ENCODE results near the gene IQGAP2. TPM values are rescaled to one million over a fixed set of nuclear protein-coding genes. Genes with fewer than 3 reads are reported as not detected.

Gene IQGAP2
- polyA plus RNA-seq, 2 donors = 1.4 to 2.0 TPM

GRCh38 chr5:76393035-76393680, 9.9 kb upstream of the IQGAP2 start:
- Histone ChIP-seq H3K27ac (ENCODE audit: low read depth in 2 of 2, low read length in 1 of 2) (no peak overlapping the region), H3K9me3 (ENCODE audit: control insufficient read depth in 2 of 2, insufficient read depth in 1 of 2, low read depth in 1 of 2, low read length in 1 of 2) (no peaks in the 10 kb centered on the region), H3K4me1 (ENCODE audit: control insufficient read depth in 2 of 2, insufficient read depth in 2 of 2, low read length in 1 of 2) (no peaks in the 10 kb centered on the region), H3K27me3 (ENCODE audit: control insufficient read depth in 1 of 2, insufficient read depth in 2 of 2, low read length in 2 of 2) (no peaks in the 10 kb centered on the region), H3K4me3 (ENCODE audit: low read depth in 1 of 2, low read length in 2 of 2) (no peak overlapping the region), H3K36me3 (ENCODE audit: control insufficient read depth in 2 of 2, insufficient read depth in 2 of 2, low read length in 1 of 2) (no peaks in the 10 kb centered on the region)
- 79 to 80% methylated on average over 5 of the region's 5 CpGs for WGBS, 2 donors

GRCh38 chr5:76397200-76397599, 5.9 kb upstream of the IQGAP2 start:
- H3K36me3 ChIP-seq (ENCODE audit: control insufficient read depth in 2 of 2, insufficient read depth in 2 of 2, low read length in 1 of 2) = no peaks in the 10 kb centered on the region
- H3K4me1 ChIP-seq (ENCODE audit: control insufficient read depth in 2 of 2, insufficient read depth in 2 of 2, low read length in 1 of 2) = peaks cover 0 to 1% of the 10 kb centered on the region in 2 donors
- no peaks in the 10 kb centered on the region for H3K27me3 ChIP-seq (ENCODE audit: control insufficient read depth in 1 of 2, insufficient read depth in 2 of 2, low read length in 2 of 2)
- H3K4me3 ChIP-seq (ENCODE audit: low read depth in 1 of 2, low read length in 2 of 2) = no peak overlapping the region
- whole genome bisulfite sequencing, 2 donors = 92 to 97% methylated on average over 2 of the region's 2 CpGs
- H3K9me3 ChIP-seq (ENCODE audit: control insufficient read depth in 2 of 2, insufficient read depth in 1 of 2, low read depth in 1 of 2, low read length in 1 of 2) = no peaks in the 10 kb centered on the region
- no peak overlapping the region for H3K27ac ChIP-seq (ENCODE audit: low read depth in 2 of 2, low read length in 1 of 2)

GRCh38 chr5:76399268-76399667, 3.8 kb upstream of the IQGAP2 start:
- H3K27me3 ChIP-seq (ENCODE audit: control insufficient read depth in 1 of 2, insufficient read depth in 2 of 2, low read length in 2 of 2) = no peaks in the 10 kb centered on the region
- no peaks in the 10 kb centered on the region for H3K36me3 ChIP-seq (ENCODE audit: control insufficient read depth in 2 of 2, insufficient read depth in 2 of 2, low read length in 1 of 2)
- 94 to 96% methylated on average over 2 of the region's 2 CpGs for WGBS, 2 donors
- no peak overlapping the region for H3K27ac ChIP-seq (ENCODE audit: low read depth in 2 of 2, low read length in 1 of 2)
- H3K4me1 ChIP-seq (ENCODE audit: control insufficient read depth in 2 of 2, insufficient read depth in 2 of 2, low read length in 1 of 2) = peaks cover 3% of the 10 kb centered on the region in 2 donors
- H3K9me3 ChIP-seq (ENCODE audit: control insufficient read depth in 2 of 2, insufficient read depth in 1 of 2, low read depth in 1 of 2, low read length in 1 of 2) = no peaks in the 10 kb centered on the region
- no peak overlapping the region for H3K4me3 ChIP-seq (ENCODE audit: low read depth in 1 of 2, low read length in 2 of 2)

- Histone ChIP-seq H3K36me3 (ENCODE audit: control insufficient read depth in 2 of 2, insufficient read depth in 2 of 2, low read length in 1 of 2) (no peaks in the 10 kb centered on the region), H3K27me3 (ENCODE audit: control insufficient read depth in 1 of 2, insufficient read depth in 2 of 2, low read length in 2 of 2) (no peaks in the 10 kb centered on the region), H3K4me1 (ENCODE audit: control insufficient read depth in 2 of 2, insufficient read depth in 2 of 2, low read length in 1 of 2) (peaks cover 3% of the 10 kb centered on the region in 2 donors), H3K4me3 (ENCODE audit: low read depth in 1 of 2, low read length in 2 of 2) (no peak overlapping the region), H3K9me3 (ENCODE audit: control insufficient read depth in 2 of 2, insufficient read depth in 1 of 2, low read depth in 1 of 2, low read length in 1 of 2) (no peaks in the 10 kb centered on the region), H3K27ac (ENCODE audit: low read depth in 2 of 2, low read length in 1 of 2) (no peak overlapping the region)
- 72 to 78% methylated on average over 5 of the region's 5 CpGs for WGBS, 2 donors
Observed at GRCh38 chr5:76400466-76400865, 2.6 kb upstream of the IQGAP2 start.

- Histone ChIP-seq H3K27ac (ENCODE audit: low read depth in 2 of 2, low read length in 1 of 2) (peak overlapping the region; percentile 3 to 42), H3K4me3 (ENCODE audit: low read depth in 1 of 2, low read length in 2 of 2) (peak overlapping the region in 1 of 2 donors; percentile 68)
- WGBS, 2 donors = 24 to 38% methylated on average over 11 of the region's 11 CpGs
Observed at GRCh38 chr5:76401801-76402250, 1.3 kb upstream of the IQGAP2 start.

GRCh38 chr5:76402251-76402885, 717 bp upstream of the IQGAP2 start:
- H3K36me3 ChIP-seq (ENCODE audit: control insufficient read depth in 2 of 2, insufficient read depth in 2 of 2, low read length in 1 of 2) = no peaks in the 10 kb centered on the region
- H3K27me3 ChIP-seq (ENCODE audit: control insufficient read depth in 1 of 2, insufficient read depth in 2 of 2, low read length in 2 of 2) = no peaks in the 10 kb centered on the region
- H3K27ac ChIP-seq (ENCODE audit: low read depth in 2 of 2, low read length in 1 of 2) = peak overlapping the region; percentile 3 to 42
- H3K9me3 ChIP-seq (ENCODE audit: control insufficient read depth in 2 of 2, insufficient read depth in 1 of 2, low read depth in 1 of 2, low read length in 1 of 2) = no peaks in the 10 kb centered on the region
- peaks cover 3% of the 10 kb centered on the region in 2 donors for H3K4me1 ChIP-seq (ENCODE audit: control insufficient read depth in 2 of 2, insufficient read depth in 2 of 2, low read length in 1 of 2)
- 3 to 4% methylated on average over 25 of the region's 25 CpGs for WGBS, 2 donors
- H3K4me3 ChIP-seq (ENCODE audit: low read depth in 1 of 2, low read length in 2 of 2) = peak overlapping the region in 1 of 2 donors; percentile 68

More at GRCh38 chr5:76401801-76402250, 1.3 kb upstream of the IQGAP2 start:
- Histone ChIP-seq H3K27me3 (ENCODE audit: control insufficient read depth in 1 of 2, insufficient read depth in 2 of 2, low read length in 2 of 2) (no peaks in the 10 kb centered on the region), H3K9me3 (ENCODE audit: control insufficient read depth in 2 of 2, insufficient read depth in 1 of 2, low read depth in 1 of 2, low read length in 1 of 2) (no peaks in the 10 kb centered on the region), H3K4me1 (ENCODE audit: control insufficient read depth in 2 of 2, insufficient read depth in 2 of 2, low read length in 1 of 2) (peaks cover 3% of the 10 kb centered on the region in 2 donors), H3K36me3 (ENCODE audit: control insufficient read depth in 2 of 2, insufficient read depth in 2 of 2, low read length in 1 of 2) (no peaks in the 10 kb centered on the region)

- WGBS, 2 donors = 2 to 4% methylated on average over 28 to 30 of the region's 30 CpGs
- no peaks in the 10 kb centered on the region for H3K9me3 ChIP-seq (ENCODE audit: control insufficient read depth in 2 of 2, insufficient read depth in 1 of 2, low read depth in 1 of 2, low read length in 1 of 2)
- H3K27me3 ChIP-seq (ENCODE audit: control insufficient read depth in 1 of 2, insufficient read depth in 2 of 2, low read length in 2 of 2) = no peaks in the 10 kb centered on the region
- H3K36me3 ChIP-seq (ENCODE audit: control insufficient read depth in 2 of 2, insufficient read depth in 2 of 2, low read length in 1 of 2) = no peaks in the 10 kb centered on the region
- peaks cover 3% of the 10 kb centered on the region in 2 donors for H3K4me1 ChIP-seq (ENCODE audit: control insufficient read depth in 2 of 2, insufficient read depth in 2 of 2, low read length in 1 of 2)
- peak overlapping the region; percentile 36 to 52 for H3K27ac ChIP-seq (ENCODE audit: low read depth in 2 of 2, low read length in 1 of 2)
- peak overlapping the region; percentile 53 to 68 for H3K4me3 ChIP-seq (ENCODE audit: low read depth in 1 of 2, low read length in 2 of 2)
Observed at GRCh38 chr5:76403766-76404222, 709 bp downstream of the IQGAP2 start.

GRCh38 chr5:76404223-76405211, 1.4 kb downstream of the IQGAP2 start:
- WGBS, 2 donors = 28 to 31% methylated on average over 21 of the region's 21 CpGs
- Histone ChIP-seq H3K27ac (ENCODE audit: low read depth in 2 of 2, low read length in 1 of 2) (peak overlapping the region in 1 of 2 donors; percentile 43), H3K4me3 (ENCODE audit: low read depth in 1 of 2, low read length in 2 of 2) (peak overlapping the region; percentile 53 to 68), H3K4me1 (ENCODE audit: control insufficient read depth in 2 of 2, insufficient read depth in 2 of 2, low read length in 1 of 2) (peaks cover 3% of the 10 kb centered on the region in 2 donors), H3K9me3 (ENCODE audit: control insufficient read depth in 2 of 2, insufficient read depth in 1 of 2, low read depth in 1 of 2, low read length in 1 of 2) (no peaks in the 10 kb centered on the region), H3K27me3 (ENCODE audit: control insufficient read depth in 1 of 2, insufficient read depth in 2 of 2, low read length in 2 of 2) (no peaks in the 10 kb centered on the region), H3K36me3 (ENCODE audit: control insufficient read depth in 2 of 2, insufficient read depth in 2 of 2, low read length in 1 of 2) (no peaks in the 10 kb centered on the region)

- Histone ChIP-seq H3K27ac (ENCODE audit: low read depth in 2 of 2, low read length in 1 of 2) (no peak overlapping the region), H3K4me3 (ENCODE audit: low read depth in 1 of 2, low read length in 2 of 2) (no peak overlapping the region), H3K36me3 (ENCODE audit: control insufficient read depth in 2 of 2, insufficient read depth in 2 of 2, low read length in 1 of 2) (no peaks in the 10 kb centered on the region), H3K27me3 (ENCODE audit: control insufficient read depth in 1 of 2, insufficient read depth in 2 of 2, low read length in 2 of 2) (no peaks in the 10 kb centered on the region), H3K4me1 (ENCODE audit: control insufficient read depth in 2 of 2, insufficient read depth in 2 of 2, low read length in 1 of 2) (peaks cover 3% of the 10 kb centered on the region in 2 donors), H3K9me3 (ENCODE audit: control insufficient read depth in 2 of 2, insufficient read depth in 1 of 2, low read depth in 1 of 2, low read length in 1 of 2) (no peaks in the 10 kb centered on the region)
- 55 to 71% methylated on average over 1 of the region's 1 CpG for WGBS, 2 donors
Observed at GRCh38 chr5:76406014-76406413, 2.9 kb downstream of the IQGAP2 start.

Measured in esophagus (tissue), 2 donors.